Osteoblast (primary cell): ENCODE measurements around the gene KIF3C. TPM values are rescaled to one million over a fixed set of nuclear protein-coding genes. Genes with fewer than 3 reads are reported as not detected.

ENCODE experiments used
- DNase-seq: peaks from one replicate; pipeline ENCODE4 v3.0.0; 2011; ENCODE audit warnings: low spot score, mixed read lengths; ENCODE audit not compliant: insufficient read length; ENCODE audit errors: missing footprints
- H2AFZ ChIP-seq: 2 replicates; pipeline ENCODE4 v1.6.0; 2011; ENCODE audit warnings: mild to moderate bottlenecking, low read length
- H3K27ac ChIP-seq: 2 replicates; pipeline ENCODE4 v1.5.1; 2011; ENCODE audit warnings: mild to moderate bottlenecking, low read depth, low read length, moderate library complexity
- H3K27me3 ChIP-seq: 2 replicates; pipeline ENCODE4 v1.6.0; 2012; ENCODE audit warnings: mild to moderate bottlenecking, control low read depth, inconsistent platforms, low read length, moderate library complexity; ENCODE audit not compliant: insufficient read depth
- H3K36me3 ChIP-seq: 2 replicates; pipeline ENCODE4 v1.5.1; 2011; ENCODE audit warnings: mild to moderate bottlenecking, low read length, control low read depth, moderate library complexity; ENCODE audit not compliant: insufficient read depth
- H3K4me1 ChIP-seq: 2 replicates; pipeline ENCODE4 v1.5.1; 2011; ENCODE audit warnings: mild to moderate bottlenecking, low read length, control low read depth, moderate library complexity; ENCODE audit not compliant: insufficient read depth
- H3K4me2 ChIP-seq: 2 replicates; pipeline ENCODE4 v1.6.0; 2011; ENCODE audit warnings: mild to moderate bottlenecking, low read length; ENCODE audit not compliant: insufficient read depth
- H3K4me3 ChIP-seq: fragments of 200-600 bp; sonication (generic); 3 replicates; pipeline ENCODE4 v1.5.1; 2012; ENCODE audit warnings: mild to moderate bottlenecking, low read length, inconsistent platforms; ENCODE audit not compliant: insufficient read depth
- H3K79me2 ChIP-seq: 2 replicates; pipeline ENCODE4 v1.6.0; 2012; ENCODE audit warnings: mild to moderate bottlenecking, low read length, control low read depth, inconsistent platforms; ENCODE audit not compliant: insufficient read depth
- H3K9me3 ChIP-seq: 2 replicates; pipeline ENCODE4 v1.5.1; 2011; ENCODE audit warnings: low read depth, low read length, control low read depth
- H4K20me1 ChIP-seq: 2 replicates; pipeline ENCODE4 v1.6.0; 2012; ENCODE audit warnings: mild to moderate bottlenecking, low read length, control low read depth; ENCODE audit not compliant: insufficient read depth
- CTCF ChIP-seq: IDR thresholded peaks from 2 replicates; pipeline ENCODE4 v1.5.1; 2011; ENCODE audit warnings: mild to moderate bottlenecking, low read depth, low read length, moderate library complexity; ENCODE audit errors: extremely low read depth
- total RNA-seq: library from RNA; depleted of rRNA; stranded (reverse); fragments of >200 nt; gene quantifications from 2 replicates; pipeline ENCODE4 v1.2.3, GENCODE V29; 2012

Gene KIF3C
- total RNA-seq, 1 donor = 17.0 TPM

DNA sequence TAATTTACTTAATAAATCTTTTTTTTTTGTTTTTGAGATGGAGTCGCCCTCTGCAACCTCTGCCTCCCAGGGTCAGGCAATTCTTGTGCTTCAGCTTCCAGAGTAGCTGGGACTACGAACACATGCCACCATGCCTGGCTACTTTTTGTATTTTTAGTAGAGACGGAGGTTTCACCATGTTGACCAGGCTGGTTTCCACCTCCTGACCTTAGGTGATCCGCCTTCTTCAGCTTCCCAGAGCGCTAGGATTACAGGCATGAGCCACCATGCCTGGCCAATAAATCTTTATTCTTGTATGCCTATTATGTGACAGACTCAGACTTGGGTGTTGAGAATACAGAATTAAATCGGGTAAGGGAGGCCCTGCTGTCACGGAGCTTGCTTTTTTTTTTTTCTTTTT is 87.3 kb downstream of the KIF3C start:
- Histone ChIP-seq H3K9me3 (no peaks in the 10 kb centered on the region), H3K4me1 (no peaks in the 10 kb centered on the region), H4K20me1 (no peaks in the 10 kb centered on the region), H3K36me3 (no peaks in the 10 kb centered on the region), H3K4me2 (no peak overlapping the region), H3K27ac (no peak overlapping the region), H3K27me3 (no peaks in the 10 kb centered on the region), H3K79me2 (no peaks in the 10 kb centered on the region), H2AFZ (no peak overlapping the region), H3K4me3 (no peak overlapping the region)
- no peak for TF ChIP-seq CTCF
- no peak for DNase-seq

DNA sequence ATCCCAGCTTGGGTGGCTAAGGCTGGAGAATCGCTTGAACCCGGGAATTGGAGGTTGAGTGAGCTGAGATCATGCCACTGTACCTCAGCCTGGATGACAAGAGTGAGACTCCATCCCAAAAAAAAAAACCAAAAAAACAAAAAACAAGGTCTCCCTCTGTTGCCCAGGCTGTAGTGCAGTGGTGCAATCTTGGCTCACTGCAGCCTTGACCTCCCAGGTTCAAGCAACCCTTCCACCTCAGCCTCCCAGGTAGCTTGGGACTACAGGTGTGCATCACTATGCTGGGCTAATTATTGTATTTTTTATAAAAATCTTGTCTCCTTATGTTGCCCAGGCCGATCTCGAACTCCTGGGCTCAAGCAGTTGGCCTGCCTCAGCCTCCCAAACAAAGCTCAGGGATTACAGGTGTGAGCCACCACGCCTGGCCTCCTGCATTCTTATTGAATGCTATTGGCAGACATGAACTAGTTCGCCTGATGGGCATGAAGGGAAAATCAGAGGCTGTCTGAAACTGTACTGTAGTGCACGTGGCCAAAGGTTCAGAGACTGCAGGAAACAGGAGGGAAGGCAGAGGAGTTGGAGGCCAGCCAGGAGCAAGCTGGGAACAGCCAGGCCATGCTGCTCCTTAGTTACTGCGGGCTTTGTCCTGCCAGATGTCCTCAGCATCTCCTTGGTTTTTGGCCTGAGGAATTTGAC is 88.0 kb downstream of the KIF3C start:
- Histone ChIP-seq H3K27me3 (no peaks in the 10 kb centered on the region), H3K4me1 (no peaks in the 10 kb centered on the region), H3K27ac (no peak overlapping the region), H2AFZ (no peak overlapping the region), H3K4me3 (no peak overlapping the region), H3K36me3 (no peaks in the 10 kb centered on the region), H3K4me2 (no peak overlapping the region), H3K79me2 (no peaks in the 10 kb centered on the region), H3K9me3 (no peaks in the 10 kb centered on the region), H4K20me1 (no peaks in the 10 kb centered on the region)
- no peak for TF ChIP-seq CTCF
- no peak for DNase-seq

DNA sequence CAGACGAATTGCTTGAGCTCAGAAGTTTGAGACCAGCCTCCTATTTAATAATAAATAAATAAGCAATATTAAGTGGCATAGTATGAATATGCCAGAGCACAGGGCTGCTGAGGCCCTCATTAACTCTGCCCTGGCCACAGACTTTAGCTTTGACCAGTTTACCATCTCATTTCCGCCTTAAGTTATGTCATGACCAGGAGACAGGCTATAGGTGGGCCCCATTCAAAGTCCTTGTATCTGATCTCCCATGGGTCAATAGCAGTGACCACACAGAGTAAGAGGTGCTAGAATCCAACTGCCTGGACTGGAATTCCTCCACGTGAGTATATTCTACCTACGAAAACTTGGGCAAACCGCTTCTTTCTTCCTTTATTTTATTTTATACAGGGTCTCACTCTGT is 90.6 kb downstream of the KIF3C start:
- no peak for TF ChIP-seq CTCF
- Histone ChIP-seq H3K4me3 (no peak overlapping the region), H3K9me3 (no peaks in the 10 kb centered on the region), H4K20me1 (no peaks in the 10 kb centered on the region), H3K79me2 (no peaks in the 10 kb centered on the region), H3K27me3 (no peaks in the 10 kb centered on the region), H2AFZ (no peak overlapping the region), H3K4me1 (no peaks in the 10 kb centered on the region), H3K36me3 (no peaks in the 10 kb centered on the region), H3K27ac (no peak overlapping the region), H3K4me2 (no peak overlapping the region)
- DNase-seq = no peak

DNA sequence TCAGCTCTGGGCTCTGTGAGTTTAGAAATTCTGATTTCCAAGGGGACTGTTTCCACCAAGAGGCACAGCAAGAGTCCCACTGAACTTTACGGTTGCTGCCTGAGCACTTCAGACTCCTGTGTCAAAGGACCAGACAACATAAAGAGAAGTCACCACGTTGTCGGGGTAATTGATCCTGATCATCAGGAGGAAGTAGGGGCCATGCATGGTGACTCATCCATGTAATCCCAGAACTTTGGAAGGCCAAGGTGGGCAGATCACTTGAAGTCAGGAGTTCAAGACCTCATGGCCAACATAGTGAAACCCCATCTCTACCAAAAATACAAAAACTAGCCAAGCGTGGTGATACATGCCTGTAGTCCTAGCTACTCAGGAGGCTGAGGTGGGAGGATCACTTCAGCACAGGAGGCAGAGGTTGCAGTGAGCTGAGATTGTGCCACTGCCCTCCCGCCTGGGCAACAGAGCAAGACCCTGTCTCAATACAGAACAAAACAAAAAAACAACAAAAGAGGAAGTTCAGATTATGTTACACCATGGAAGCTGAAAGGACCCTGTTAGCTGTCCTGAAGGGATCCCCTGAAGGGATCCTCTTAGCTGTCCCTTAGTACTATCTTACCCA is 94.6 kb downstream of the KIF3C start:
- Histone ChIP-seq H3K4me1 (peaks cover 10% of the 10 kb centered on the region), H3K79me2 (no peaks in the 10 kb centered on the region), H3K27ac (no peak overlapping the region), H4K20me1 (no peaks in the 10 kb centered on the region), H3K36me3 (no peaks in the 10 kb centered on the region), H2AFZ (no peak overlapping the region), H3K27me3 (no peaks in the 10 kb centered on the region), H3K9me3 (no peaks in the 10 kb centered on the region), H3K4me3 (no peak overlapping the region), H3K4me2 (no peak overlapping the region)
- no peak for DNase-seq
- no peak for TF ChIP-seq CTCF
